ENCODE data around the gene RRM2. TPM values are rescaled to one million over a fixed set of nuclear protein-coding genes. Genes with fewer than 3 reads are reported as not detected.

The RRM2 gene
- polyA plus RNA-seq, 3 donors, result 1.5 TPM; not detected in 2

GRCh38 chr2:10135296-10136089, 13.0 kb downstream of the RRM2 start:
- Mint-ChIP-seq H3K36me3 (peaks cover 28 to 56% of the 10 kb centered on the region in 2 donors), H3K27ac (peak overlapping the region in 4 of 7 donors; percentile 26 to 81 (median 52)), H3K4me3 (no peak overlapping the region), H3K27me3 (ENCODE audit: low read depth in 3 of 3) (peaks cover 0 to 4% (median 0%) of the 10 kb centered on the region in 3 donors), H3K9me3 (no peaks in the 10 kb centered on the region), H3K4me1 (peaks cover 18% of the 10 kb centered on the region)
- Histone ChIP-seq H3K27ac (ENCODE audit: low read depth in 1 of 2, low read length in 2 of 2) (peak overlapping the region in 1 of 2 donors; percentile 6), H3K27me3 (ENCODE audit: control insufficient read depth in 2 of 2, insufficient read depth in 2 of 2, low read length in 2 of 2) (no peaks in the 10 kb centered on the region), H4K20me1 (ENCODE audit: insufficient read depth, low read length) (no peaks in the 10 kb centered on the region), H3K4me3 (replicated peaks in 1 of 3; ENCODE audit: low read depth in 2 of 3, low read length in 3 of 3) (no peak overlapping the region), H3K79me2 (ENCODE audit: insufficient read depth, low read length) (peaks cover 35% of the 10 kb centered on the region), H3K4me1 (ENCODE audit: control insufficient read depth in 1 of 2, insufficient read depth in 2 of 2, low read length in 2 of 2) (peaks cover 5 to 7% of the 10 kb centered on the region in 2 donors), H3K36me3 (replicated peaks in 1 of 2; ENCODE audit: control insufficient read depth in 1 of 2, insufficient read depth in 2 of 2, low read length in 2 of 2) (peaks cover 19 to 33% of the 10 kb centered on the region in 2 donors), H3K4me2 (replicated peaks; ENCODE audit: extremely low read depth, low read length, poor library complexity, severe bottlenecking) (no peak overlapping the region), H3K9me3 (replicated peaks in 1 of 2; ENCODE audit: control insufficient read depth in 1 of 2, insufficient read depth in 1 of 2, low read length in 2 of 2) (no peaks in the 10 kb centered on the region), H2AFZ (ENCODE audit: insufficient read depth, low read depth, low read length, poor library complexity, severe bottlenecking) (no peak overlapping the region), H3K9ac (ENCODE audit: insufficient read depth, low read length, poor library complexity, severe bottlenecking) (no peak overlapping the region)
- no peak for DNase-seq
- WGBS (ENCODE audit: insufficient coverage), result 94% methylated on average over 5 of the region's 9 CpGs
- intact Hi-C loops (cut with micrococcal nuclease), result loop anchor here in 1 of 2 donors (10.0 kb wide), 1 partner anchor 129 kb away; no protein-coding TSS in a partner anchor
- TF ChIP-seq CTCF (IDR thresholded peaks at IDR 0.05), result no peak

- H3K36me3 ChIP-seq (replicated peaks in 1 of 2; ENCODE audit: control insufficient read depth in 1 of 2, insufficient read depth in 2 of 2, low read length in 2 of 2), result peaks cover 15 to 39% of the 10 kb centered on the region in 2 donors
- Mint-ChIP-seq H3K27me3 (ENCODE audit: low read depth in 3 of 3) (peaks cover 0 to 4% (median 0%) of the 10 kb centered on the region in 3 donors), H3K4me1 (peaks cover 18% of the 10 kb centered on the region), H3K4me3 (no peak overlapping the region), H3K27ac (peak overlapping the region in 5 of 7 donors; percentile 11 to 81 (median 49)), H3K9me3 (no peaks in the 10 kb centered on the region), H3K36me3 (peaks cover 27 to 56% of the 10 kb centered on the region in 2 donors)
- no peaks in the 10 kb centered on the region for H3K9me3 ChIP-seq (replicated peaks in 1 of 2; ENCODE audit: control insufficient read depth in 1 of 2, insufficient read depth in 1 of 2, low read length in 2 of 2)
- WGBS (ENCODE audit: insufficient coverage), result 82% methylated on average over 7 of the region's 7 CpGs
- TF ChIP-seq CTCF (IDR thresholded peaks at IDR 0.05), result no peak
- peaks cover 32% of the 10 kb centered on the region for H3K79me2 ChIP-seq (ENCODE audit: insufficient read depth, low read length)
- no peaks in the 10 kb centered on the region for H4K20me1 ChIP-seq (ENCODE audit: insufficient read depth, low read length)
- H2AFZ ChIP-seq (ENCODE audit: insufficient read depth, low read depth, low read length, poor library complexity, severe bottlenecking), result no peak overlapping the region
- H3K27ac ChIP-seq (ENCODE audit: low read depth in 1 of 2, low read length in 2 of 2), result peak overlapping the region in 1 of 2 donors; percentile 6
- peaks cover 5 to 7% of the 10 kb centered on the region in 2 donors for H3K4me1 ChIP-seq (ENCODE audit: control insufficient read depth in 1 of 2, insufficient read depth in 2 of 2, low read length in 2 of 2)
- no peaks in the 10 kb centered on the region for H3K27me3 ChIP-seq (ENCODE audit: control insufficient read depth in 2 of 2, insufficient read depth in 2 of 2, low read length in 2 of 2)
- no peak overlapping the region for H3K9ac ChIP-seq (ENCODE audit: insufficient read depth, low read length, poor library complexity, severe bottlenecking)
- DNase-seq, result no peak
- intact Hi-C loops (cut with micrococcal nuclease), result loop anchor here in 1 of 2 donors (10.0 kb wide), 1 partner anchor 128 kb away; no protein-coding TSS in a partner anchor
- no peak overlapping the region for H3K4me3 ChIP-seq (replicated peaks in 1 of 3; ENCODE audit: low read depth in 2 of 3, low read length in 3 of 3)
- no peak overlapping the region for H3K4me2 ChIP-seq (replicated peaks; ENCODE audit: extremely low read depth, low read length, poor library complexity, severe bottlenecking)
Observed at GRCh38 chr2:10136101-10136934, 13.8 kb downstream of the RRM2 start.
